Trophoblast cell (in vitro differentiated cells and primary cell): ENCODE measurements around the gene PDGFA.

ENCODE experiments used
- DNase-seq, 2 donors: peaks; one replicate each; pipeline ENCODE4 v3.0.0-alpha.2; 2016
- H2AFZ ChIP-seq: 2 replicates; pipeline ENCODE4 v1.6.1; 2013; ENCODE audit warnings: low read length, moderate library complexity, mild to moderate bottlenecking; ENCODE audit not compliant: insufficient read depth, poor library complexity
- H2AK5ac ChIP-seq: 2 replicates; pipeline ENCODE4 v1.6.1; 2013; ENCODE audit warnings: mild to moderate bottlenecking, low read length
- H2BK120ac ChIP-seq: 2 replicates; pipeline ENCODE4 v1.6.1; 2013; ENCODE audit warnings: low read length, mild to moderate bottlenecking, moderate library complexity; ENCODE audit not compliant: insufficient read depth, poor library complexity
- H2BK12ac ChIP-seq: 2 replicates; pipeline ENCODE4 v1.6.1; 2013; ENCODE audit warnings: mild to moderate bottlenecking, low read length, moderate library complexity
- H2BK5ac ChIP-seq: 2 replicates; pipeline ENCODE4 v1.6.1; 2013; ENCODE audit warnings: low read length, low read depth, moderate library complexity, mild to moderate bottlenecking; ENCODE audit not compliant: poor library complexity
- H3K14ac ChIP-seq: 2 replicates; pipeline ENCODE4 v1.6.1; 2013; ENCODE audit warnings: mild to moderate bottlenecking, low read length
- H3K18ac ChIP-seq: 2 replicates; pipeline ENCODE4 v1.6.1; 2013; ENCODE audit warnings: mild to moderate bottlenecking, low read length
- H3K23ac ChIP-seq: 2 replicates; pipeline ENCODE4 v1.6.1; 2013; ENCODE audit warnings: low read length
- H3K27ac ChIP-seq: 2 replicates; pipeline ENCODE4 v1.5.1; 2013; ENCODE audit warnings: low read depth, mild to moderate bottlenecking, inconsistent platforms, low read length, moderate library complexity
- H3K27me3 ChIP-seq: 2 replicates; pipeline ENCODE4 v1.6.1; 2013; ENCODE audit warnings: inconsistent platforms, mild to moderate bottlenecking, low read length, moderate library complexity; ENCODE audit not compliant: insufficient read depth
- H3K36me3 ChIP-seq, 2 experiments: 1 replicate in 1 of 2; 2 replicates in 1 of 2; pipeline ENCODE4 v1.6.1; 2013; ENCODE audit warnings: low read length in 2 of 2, mild to moderate bottlenecking in 2 of 2, moderate library complexity in 1 of 2; ENCODE audit not compliant: insufficient read depth in 2 of 2, control insufficient read depth in 1 of 2
- H3K4ac ChIP-seq: 2 replicates; pipeline ENCODE4 v1.6.1; 2013; ENCODE audit warnings: low read depth, mild to moderate bottlenecking, low read length, moderate library complexity
- H3K4me1 ChIP-seq, 2 experiments: 1 replicate in 1 of 2; 2 replicates in 1 of 2; pipeline ENCODE4 v1.6.1; 2013; ENCODE audit warnings: low read length in 2 of 2, mild to moderate bottlenecking in 2 of 2, moderate library complexity in 1 of 2; ENCODE audit not compliant: insufficient read depth in 2 of 2, control insufficient read depth in 1 of 2
- H3K4me2 ChIP-seq: 2 replicates; pipeline ENCODE4 v1.6.1; 2013; ENCODE audit warnings: inconsistent platforms, mild to moderate bottlenecking, low read length, moderate library complexity
- H3K4me3 ChIP-seq: 2 replicates; pipeline ENCODE4 v1.5.1; 2013; ENCODE audit warnings: mild to moderate bottlenecking, low read depth, low read length, inconsistent platforms
- H3K79me1 ChIP-seq: one replicate; pipeline ENCODE4 v1.6.1; 2013; ENCODE audit warnings: low read length
- H3K79me2 ChIP-seq: 2 replicates; pipeline ENCODE4 v1.6.1; 2013; ENCODE audit warnings: low read length, mild to moderate bottlenecking; ENCODE audit not compliant: control insufficient read depth, insufficient read depth, poor library complexity
- H3K9ac ChIP-seq: 2 replicates; pipeline ENCODE4 v1.6.1; 2013; ENCODE audit warnings: mild to moderate bottlenecking, low read length
- H3K9me3 ChIP-seq: 2 replicates; pipeline ENCODE4 v1.6.1; 2013; ENCODE audit warnings: low read depth, mild to moderate bottlenecking, control low read depth, inconsistent platforms, low read length; ENCODE audit not compliant: insufficient read depth
- H4K12ac ChIP-seq: 2 replicates; pipeline ENCODE4 v1.6.1; 2013; ENCODE audit warnings: low read depth, mild to moderate bottlenecking, low read length, moderate library complexity
- H4K8ac ChIP-seq: 2 replicates; pipeline ENCODE4 v1.6.1; 2013; ENCODE audit warnings: low read depth, mild to moderate bottlenecking, low read length, moderate library complexity
- H4K91ac ChIP-seq: one replicate; pipeline ENCODE4 v1.6.1; 2013; ENCODE audit warnings: low read depth, mild to moderate bottlenecking, low read length, moderate library complexity
- WGBS: extraction: QIAGEN DNeasy Blood & Tissue Kit; methylation state at CpG from one replicate; pipeline ENCODE4 v1.1.7; 2013; ENCODE audit warnings: missing lambda C conversion rate; ENCODE audit not compliant: insufficient read length, insufficient coverage; ENCODE audit errors: extremely low coverage; 5-methylcytosine and 5-hydroxymethylcytosine counted together

Gene PDGFA

GRCh38 chr7:464454-465401, 54.9 kb downstream of the PDGFA start:
- H2AK5ac ChIP-seq, result no peak overlapping the region
- DNase-seq, result peak; percentile 7 to 65
- WGBS, result no CpG with 5 or more reads among the region's 34 CpGs
- no peak overlapping the region for H3K4me2 ChIP-seq
- H3K4ac ChIP-seq, result no peak overlapping the region
- peak overlapping the region; percentile 53 for H2BK120ac ChIP-seq
- peak overlapping the region; percentile 16 for H4K8ac ChIP-seq
- H2BK5ac ChIP-seq, result peak overlapping the region; percentile 18
- H2AFZ ChIP-seq, result no peak overlapping the region
- no peaks in the 10 kb centered on the region for H3K27me3 ChIP-seq
- peak overlapping the region; percentile 51 for H2BK12ac ChIP-seq
- H3K18ac ChIP-seq, result no peak overlapping the region
- no peak overlapping the region for H3K14ac ChIP-seq
- no peaks in the 10 kb centered on the region for H3K79me2 ChIP-seq
- no peak overlapping the region for H3K9ac ChIP-seq
- H3K4me1 ChIP-seq, result peaks cover 32 to 36% of the 10 kb centered on the region in 2 experiments
- peaks cover 14% of the 10 kb centered on the region for H3K79me1 ChIP-seq
- no peak overlapping the region for H4K12ac ChIP-seq
- H3K4me3 ChIP-seq, result no peak overlapping the region
- no peaks in the 10 kb centered on the region for H3K36me3 ChIP-seq
- H3K23ac ChIP-seq, result no peak overlapping the region
- peak overlapping the region; percentile 11 for H3K27ac ChIP-seq
- H3K9me3 ChIP-seq, result peaks cover 16% of the 10 kb centered on the region
- H4K91ac ChIP-seq, result peak overlapping the region; percentile 33

- Histone ChIP-seq H3K9ac (no peak overlapping the region), H3K4me3 (no peak overlapping the region), H3K36me3 (no peaks in the 10 kb centered on the region), H3K9me3 (peaks cover 17% of the 10 kb centered on the region), H2AK5ac (no peak overlapping the region), H2AFZ (no peak overlapping the region), H3K27me3 (no peaks in the 10 kb centered on the region), H2BK5ac (no peak overlapping the region), H2BK12ac (peak overlapping the region; percentile 51), H3K79me1 (peaks cover 14% of the 10 kb centered on the region), H3K14ac (no peak overlapping the region), H4K12ac (no peak overlapping the region), H3K23ac (no peak overlapping the region), H3K27ac (no peak overlapping the region), H3K18ac (no peak overlapping the region), H3K79me2 (no peaks in the 10 kb centered on the region), H4K8ac (no peak overlapping the region), H4K91ac (peak overlapping the region; percentile 40), H3K4ac (no peak overlapping the region), H3K4me2 (no peak overlapping the region), H3K4me1 (peaks cover 32 to 34% of the 10 kb centered on the region in 2 experiments), H2BK120ac (peak overlapping the region; percentile 53)
- WGBS, result no CpG with 5 or more reads among the region's 35 CpGs
- DNase-seq, result no peak
These were observed 55.7 kb downstream of the PDGFA start for GRCh38 chr7:463817-464453.

GRCh38 chr7:463362-463781, 56.3 kb downstream of the PDGFA start:
- H3K79me2 ChIP-seq, result no peaks in the 10 kb centered on the region
- DNase-seq, result no peak
- H3K4me3 ChIP-seq, result no peak overlapping the region
- H3K4me1 ChIP-seq, result peaks cover 32 to 34% of the 10 kb centered on the region in 2 experiments
- H3K4ac ChIP-seq, result no peak overlapping the region
- no peak overlapping the region for H3K18ac ChIP-seq
- H4K91ac ChIP-seq, result no peak overlapping the region
- H3K9ac ChIP-seq, result no peak overlapping the region
- no peak overlapping the region for H4K8ac ChIP-seq
- H2AK5ac ChIP-seq, result no peak overlapping the region
- H3K14ac ChIP-seq, result no peak overlapping the region
- no peak overlapping the region for H3K23ac ChIP-seq
- whole genome bisulfite sequencing, result no CpG with 5 or more reads among the region's 36 CpGs
- H2AFZ ChIP-seq, result no peak overlapping the region
- no peak overlapping the region for H2BK12ac ChIP-seq
- no peak overlapping the region for H2BK5ac ChIP-seq
- H3K27ac ChIP-seq, result no peak overlapping the region
- peaks cover 17% of the 10 kb centered on the region for H3K9me3 ChIP-seq
- H2BK120ac ChIP-seq, result no peak overlapping the region
- no peak overlapping the region for H4K12ac ChIP-seq
- peaks cover 14% of the 10 kb centered on the region for H3K79me1 ChIP-seq
- no peaks in the 10 kb centered on the region for H3K27me3 ChIP-seq
- no peak overlapping the region for H3K4me2 ChIP-seq
- no peaks in the 10 kb centered on the region for H3K36me3 ChIP-seq

GRCh38 chr7:462173-463103, 57.2 kb downstream of the PDGFA start:
- Histone ChIP-seq H2BK120ac (peak overlapping the region; percentile 29), H4K8ac (no peak overlapping the region), H4K12ac (no peak overlapping the region), H2AFZ (no peak overlapping the region), H3K4me2 (no peak overlapping the region), H3K9me3 (peaks cover 9% of the 10 kb centered on the region), H3K27me3 (no peaks in the 10 kb centered on the region), H3K18ac (no peak overlapping the region), H3K23ac (no peak overlapping the region), H2BK12ac (peak overlapping the region; percentile 48), H4K91ac (peak overlapping the region; percentile 38), H3K14ac (no peak overlapping the region), H3K4ac (no peak overlapping the region), H3K79me1 (peaks cover 14% of the 10 kb centered on the region), H2AK5ac (peak overlapping the region; percentile 52), H3K36me3 (no peaks in the 10 kb centered on the region), H3K9ac (no peak overlapping the region), H2BK5ac (no peak overlapping the region), H3K27ac (no peak overlapping the region), H3K4me3 (no peak overlapping the region), H3K79me2 (no peaks in the 10 kb centered on the region), H3K4me1 (peaks cover 32 to 34% of the 10 kb centered on the region in 2 experiments)
- DNase-seq, result no peak
- WGBS, result no CpG with 5 or more reads among the region's 49 CpGs
